HEK293 (cell line): Measurements from ENCODE around the gene ZBTB20.

Experiments
- CTCF ChIA-PET: fragments of 350-600 bp; formaldehyde crosslinking; extraction: SDS; loops from one replicate; lab custom pipeline; 2021; ENCODE audit warnings: antibody characterized with exemption; lab: Yijun Ruan, JAX
- POLR2A ChIA-PET: fragments of 300-600 bp; formaldehyde crosslinking; extraction: SDS; loops from one replicate; lab custom pipeline; 2020; ENCODE audit warnings: antibody characterized with exemption, inconsistent platforms; lab: Yijun Ruan, JAX
- H3K27ac ChIP-seq: fragments of 200-500 bp; sonication (Bioruptor generic); 2 replicates; pipeline ENCODE4 v1.5.1; 2014; ENCODE audit warnings: low read depth, low read length, control low read depth, inconsistent platforms; ENCODE audit errors: extremely low read depth
- H3K36me3 ChIP-seq, 2 experiments: fragments of 200-500 bp in 1 of 2; sonication (Bioruptor generic) in 1 of 2; 1 replicate in 1 of 2; 2 replicates in 1 of 2; pipeline ENCODE4 v1.5.1; 2014 to 2017; ENCODE audit warnings: inconsistent platforms in 2 of 2, low read length in 2 of 2; ENCODE audit not compliant: control insufficient read depth in 2 of 2, insufficient read depth in 1 of 2
- H3K4me1 ChIP-seq: fragments of 200-500 bp; sonication (Bioruptor generic); 2 replicates; pipeline ENCODE4 v1.5.1; 2014; ENCODE audit warnings: mild to moderate bottlenecking, low read length, inconsistent platforms; ENCODE audit not compliant: control insufficient read depth, insufficient read depth
- H3K4me3 ChIP-seq: 2 replicates; pipeline ENCODE4 v1.5.1; 2011; ENCODE audit warnings: low read depth, mild to moderate bottlenecking, control low read depth, low read length, moderate library complexity
- H3K9me3 ChIP-seq: fragments of 200-500 bp; sonication (Bioruptor generic); 2 replicates; pipeline ENCODE4 v1.5.1; 2014; ENCODE audit warnings: low read depth, low read length, inconsistent platforms; ENCODE audit not compliant: control insufficient read depth, insufficient read depth
- KLF1 ChIP-seq: fragments of 450-650 bp; formaldehyde crosslinking; IDR thresholded peaks from 2 replicates; pipeline ENCODE4 v1.5.1; 2016; ENCODE audit warnings: missing biosample characterization, missing genetic modification characterization
- KLF7 ChIP-seq: fragments of 450-650 bp; formaldehyde crosslinking; IDR thresholded peaks from 2 replicates; pipeline ENCODE4 v1.5.1; 2016; ENCODE audit warnings: missing biosample characterization, missing genetic modification characterization, borderline replicate concordance
- SETDB1 ChIP-seq: IDR thresholded peaks from one replicate; pipeline ENCODE4 v1.6.1; 2017; ENCODE audit warnings: mild to moderate bottlenecking, low read length, moderate library complexity, mixed read lengths; ENCODE audit not compliant: insufficient read length
- ZBTB7A ChIP-seq: fragments of 450-650 bp; formaldehyde crosslinking; IDR thresholded peaks from 2 replicates; pipeline ENCODE4 v1.5.1; 2016; ENCODE audit warnings: low read depth, missing biosample characterization, missing genetic modification characterization
- ZNF133 ChIP-seq: fragments of 450-650 bp; formaldehyde crosslinking; IDR thresholded peaks from 2 replicates; pipeline ENCODE4 v1.5.1; 2016; ENCODE audit warnings: missing biosample characterization, missing genetic modification characterization
- ZNF571 ChIP-seq: fragments of 450-650 bp; formaldehyde crosslinking; IDR thresholded peaks from 2 replicates; pipeline ENCODE4 v1.5.0; 2017; ENCODE audit warnings: missing biosample characterization, missing genetic modification characterization
- TF ChIP-seq, protein P1 (sequence below): fragments of 450-650 bp; formaldehyde crosslinking; IDR thresholded peaks from 2 replicates; pipeline ENCODE4 v1.5.1; 2016; ENCODE audit warnings: missing biosample characterization, missing genetic modification characterization
- TF ChIP-seq, protein P2 (sequence below): fragments of 450-650 bp; formaldehyde crosslinking; IDR thresholded peaks from 2 replicates; pipeline ENCODE4 v1.5.1; 2016; ENCODE audit warnings: missing biosample characterization, missing genetic modification characterization, borderline replicate concordance
- TF ChIP-seq, protein P3 (sequence below): fragments of 450-650 bp; formaldehyde crosslinking; IDR thresholded peaks from 2 replicates; pipeline ENCODE4 v1.5.1; 2016; ENCODE audit warnings: missing biosample characterization, missing genetic modification characterization

ZBTB20 gene

DNA sequence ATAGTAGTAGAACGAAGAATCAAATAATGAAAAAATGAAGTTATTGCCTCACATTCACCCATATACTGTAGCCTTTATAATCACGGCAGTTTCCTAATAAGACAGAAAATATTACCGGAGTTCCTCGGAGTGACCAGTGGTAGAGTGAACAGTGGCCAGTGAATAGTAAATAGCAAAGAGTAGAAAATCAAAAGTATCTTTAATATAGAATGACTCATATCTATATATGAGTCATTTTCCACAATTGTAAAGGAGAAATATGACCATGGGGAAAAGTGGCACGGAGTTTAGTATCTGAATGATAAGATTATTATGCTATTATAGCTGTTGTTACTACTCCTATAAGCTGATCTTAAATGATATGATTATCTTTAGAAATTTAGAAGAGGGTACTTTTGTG lies 38.5 kb downstream of the ZBTB20 start:
- POLR2A ChIA-PET = no interaction called here
- CTCF ChIA-PET = interaction anchor here (0.6 to 0.7 kb wide), 2 partner anchors 15 to 743 kb away, joined by 4 to 5 read pairs; no protein-coding TSS in a partner anchor
- no peak overlapping the region for H3K4me3 ChIP-seq
- TF ChIP-seq, protein P1, sequence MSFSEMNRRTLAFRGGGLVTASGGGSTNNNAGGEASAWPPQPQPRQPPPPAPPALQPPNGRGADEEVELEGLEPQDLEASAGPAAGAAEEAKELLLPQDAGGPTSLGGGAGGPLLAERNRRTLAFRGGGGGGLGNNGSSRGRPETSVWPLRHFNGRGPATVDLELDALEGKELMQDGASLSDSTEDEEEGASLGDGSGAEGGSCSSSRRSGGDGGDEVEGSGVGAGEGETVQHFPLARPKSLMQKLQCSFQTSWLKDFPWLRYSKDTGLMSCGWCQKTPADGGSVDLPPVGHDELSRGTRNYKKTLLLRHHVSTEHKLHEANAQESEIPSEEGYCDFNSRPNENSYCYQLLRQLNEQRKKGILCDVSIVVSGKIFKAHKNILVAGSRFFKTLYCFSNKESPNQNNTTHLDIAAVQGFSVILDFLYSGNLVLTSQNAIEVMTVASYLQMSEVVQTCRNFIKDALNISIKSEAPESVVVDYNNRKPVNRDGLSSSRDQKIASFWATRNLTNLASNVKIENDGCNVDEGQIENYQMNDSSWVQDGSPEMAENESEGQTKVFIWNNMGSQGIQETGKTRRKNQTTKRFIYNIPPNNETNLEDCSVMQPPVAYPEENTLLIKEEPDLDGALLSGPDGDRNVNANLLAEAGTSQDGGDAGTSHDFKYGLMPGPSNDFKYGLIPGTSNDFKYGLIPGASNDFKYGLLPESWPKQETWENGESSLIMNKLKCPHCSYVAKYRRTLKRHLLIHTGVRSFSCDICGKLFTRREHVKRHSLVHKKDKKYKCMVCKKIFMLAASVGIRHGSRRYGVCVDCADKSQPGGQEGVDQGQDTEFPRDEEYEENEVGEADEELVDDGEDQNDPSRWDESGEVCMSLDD (tag by site-specific recombination) = no peak
- TF ChIP-seq, all 188 proteins: peak for 0
- Histone ChIP-seq H3K27ac (no peak overlapping the region), H3K4me1 (no peaks in the 10 kb centered on the region), H3K9me3 (no peaks in the 10 kb centered on the region), H3K36me3 (no peaks in the 10 kb centered on the region)

DNA sequence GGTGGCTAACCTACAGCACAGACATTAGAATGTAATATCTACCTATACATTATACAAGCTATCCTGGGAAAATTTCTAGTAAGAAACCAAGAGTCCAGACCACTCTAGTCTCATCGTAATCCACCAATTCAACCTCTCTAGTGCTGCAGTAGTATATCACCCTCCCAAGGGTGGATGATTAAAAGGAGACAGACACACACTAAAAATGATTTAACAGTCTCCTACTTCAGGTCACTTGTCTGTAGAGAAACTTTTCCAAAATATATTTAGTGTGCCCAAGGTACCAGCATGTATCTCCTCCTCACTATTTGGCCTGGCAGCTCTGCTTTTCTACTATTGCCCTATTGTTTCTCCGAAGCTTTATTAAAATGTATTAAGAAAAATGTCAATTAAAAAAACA lies 45.0 kb downstream of the ZBTB20 start:
- Histone ChIP-seq H3K4me3 (no peak overlapping the region), H3K36me3 (no peaks in the 10 kb centered on the region), H3K4me1 (no peaks in the 10 kb centered on the region), H3K9me3 (no peaks in the 10 kb centered on the region), H3K27ac (no peak overlapping the region)
- TF ChIP-seq ZNF571 (tag by site-specific recombination) (no peak), ZBTB7A (tag by site-specific recombination) (no peak), KLF7 (no peak)
- TF ChIP-seq, protein P2, sequence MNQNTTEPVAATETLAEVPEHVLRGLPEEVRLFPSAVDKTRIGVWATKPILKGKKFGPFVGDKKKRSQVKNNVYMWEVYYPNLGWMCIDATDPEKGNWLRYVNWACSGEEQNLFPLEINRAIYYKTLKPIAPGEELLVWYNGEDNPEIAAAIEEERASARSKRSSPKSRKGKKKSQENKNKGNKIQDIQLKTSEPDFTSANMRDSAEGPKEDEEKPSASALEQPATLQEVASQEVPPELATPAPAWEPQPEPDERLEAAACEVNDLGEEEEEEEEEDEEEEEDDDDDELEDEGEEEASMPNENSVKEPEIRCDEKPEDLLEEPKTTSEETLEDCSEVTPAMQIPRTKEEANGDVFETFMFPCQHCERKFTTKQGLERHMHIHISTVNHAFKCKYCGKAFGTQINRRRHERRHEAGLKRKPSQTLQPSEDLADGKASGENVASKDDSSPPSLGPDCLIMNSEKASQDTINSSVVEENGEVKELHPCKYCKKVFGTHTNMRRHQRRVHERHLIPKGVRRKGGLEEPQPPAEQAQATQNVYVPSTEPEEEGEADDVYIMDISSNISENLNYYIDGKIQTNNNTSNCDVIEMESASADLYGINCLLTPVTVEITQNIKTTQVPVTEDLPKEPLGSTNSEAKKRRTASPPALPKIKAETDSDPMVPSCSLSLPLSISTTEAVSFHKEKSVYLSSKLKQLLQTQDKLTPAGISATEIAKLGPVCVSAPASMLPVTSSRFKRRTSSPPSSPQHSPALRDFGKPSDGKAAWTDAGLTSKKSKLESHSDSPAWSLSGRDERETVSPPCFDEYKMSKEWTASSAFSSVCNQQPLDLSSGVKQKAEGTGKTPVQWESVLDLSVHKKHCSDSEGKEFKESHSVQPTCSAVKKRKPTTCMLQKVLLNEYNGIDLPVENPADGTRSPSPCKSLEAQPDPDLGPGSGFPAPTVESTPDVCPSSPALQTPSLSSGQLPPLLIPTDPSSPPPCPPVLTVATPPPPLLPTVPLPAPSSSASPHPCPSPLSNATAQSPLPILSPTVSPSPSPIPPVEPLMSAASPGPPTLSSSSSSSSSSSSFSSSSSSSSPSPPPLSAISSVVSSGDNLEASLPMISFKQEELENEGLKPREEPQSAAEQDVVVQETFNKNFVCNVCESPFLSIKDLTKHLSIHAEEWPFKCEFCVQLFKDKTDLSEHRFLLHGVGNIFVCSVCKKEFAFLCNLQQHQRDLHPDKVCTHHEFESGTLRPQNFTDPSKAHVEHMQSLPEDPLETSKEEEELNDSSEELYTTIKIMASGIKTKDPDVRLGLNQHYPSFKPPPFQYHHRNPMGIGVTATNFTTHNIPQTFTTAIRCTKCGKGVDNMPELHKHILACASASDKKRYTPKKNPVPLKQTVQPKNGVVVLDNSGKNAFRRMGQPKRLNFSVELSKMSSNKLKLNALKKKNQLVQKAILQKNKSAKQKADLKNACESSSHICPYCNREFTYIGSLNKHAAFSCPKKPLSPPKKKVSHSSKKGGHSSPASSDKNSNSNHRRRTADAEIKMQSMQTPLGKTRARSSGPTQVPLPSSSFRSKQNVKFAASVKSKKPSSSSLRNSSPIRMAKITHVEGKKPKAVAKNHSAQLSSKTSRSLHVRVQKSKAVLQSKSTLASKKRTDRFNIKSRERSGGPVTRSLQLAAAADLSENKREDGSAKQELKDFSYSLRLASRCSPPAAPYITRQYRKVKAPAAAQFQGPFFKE (tag by site-specific recombination) = no peak
- CTCF ChIA-PET = interaction anchor here (2.4 kb wide), 1 partner anchor 10 kb away, joined by 9 read pairs; no protein-coding TSS in a partner anchor
- POLR2A ChIA-PET = no interaction called here

DNA sequence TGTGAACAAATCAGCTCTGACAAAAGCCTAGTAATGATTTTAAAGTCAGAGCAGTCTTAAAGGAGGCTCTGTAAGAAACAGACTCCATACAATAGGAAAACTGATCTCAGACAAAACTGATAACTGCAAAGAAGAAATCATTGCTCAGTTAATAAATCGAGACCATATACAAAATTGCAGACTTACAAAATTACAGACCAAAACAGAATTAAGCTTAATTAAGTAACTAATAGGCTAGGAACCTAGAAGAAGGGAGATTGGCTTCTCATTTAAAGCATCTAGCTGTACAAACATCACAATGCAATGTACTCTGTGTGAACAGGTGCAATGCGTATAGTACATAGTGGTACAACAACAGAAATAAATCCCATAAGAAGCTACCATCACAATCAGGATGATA lies 46.3 kb downstream of the ZBTB20 start:
- POLR2A ChIA-PET = interaction anchor here (1.3 kb wide), 1 partner anchor 45 kb away, joined by 6 read pairs; no protein-coding TSS in a partner anchor
- no peak overlapping the region for H3K27ac ChIP-seq

More for the DNA sequence above, 46.3 kb downstream of the ZBTB20 start:
- TF ChIP-seq KLF1 (tag by site-specific recombination) (no peak), ZNF133 (no peak), SETDB1 (no peak)
- TF ChIP-seq, protein P3, sequence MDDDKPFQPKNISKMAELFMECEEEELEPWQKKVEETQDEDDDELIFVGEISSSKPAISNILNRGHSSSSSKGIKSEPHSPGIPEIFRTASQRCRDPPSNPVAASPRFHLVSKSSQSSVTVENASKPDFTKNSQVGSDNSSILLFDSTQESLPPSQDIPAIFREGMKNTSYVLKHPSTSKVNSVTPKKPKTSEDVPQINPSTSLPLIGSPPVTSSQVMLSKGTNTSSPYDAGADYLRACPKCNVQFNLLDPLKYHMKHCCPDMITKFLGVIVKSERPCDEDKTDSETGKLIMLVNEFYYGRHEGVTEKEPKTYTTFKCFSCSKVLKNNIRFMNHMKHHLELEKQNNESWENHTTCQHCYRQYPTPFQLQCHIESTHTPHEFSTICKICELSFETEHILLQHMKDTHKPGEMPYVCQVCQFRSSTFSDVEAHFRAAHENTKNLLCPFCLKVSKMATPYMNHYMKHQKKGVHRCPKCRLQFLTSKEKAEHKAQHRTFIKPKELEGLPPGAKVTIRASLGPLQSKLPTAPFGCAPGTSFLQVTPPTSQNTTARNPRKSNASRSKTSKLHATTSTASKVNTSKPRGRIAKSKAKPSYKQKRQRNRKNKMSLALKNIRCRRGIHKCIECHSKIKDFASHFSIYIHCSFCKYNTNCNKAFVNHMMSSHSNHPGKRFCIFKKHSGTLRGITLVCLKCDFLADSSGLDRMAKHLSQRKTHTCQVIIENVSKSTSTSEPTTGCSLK (tag by site-specific recombination) = no peak
- Histone ChIP-seq H3K36me3 (no peaks in the 10 kb centered on the region), H3K9me3 (no peaks in the 10 kb centered on the region), H3K4me3 (no peak overlapping the region), H3K4me1 (no peaks in the 10 kb centered on the region)
- CTCF ChIA-PET = interaction anchor here (0.6 to 2.4 kb wide), 4 partner anchors 9 to 1512 kb away, joined by 3 to 9 read pairs (median 4); no protein-coding TSS in a partner anchor
